GM21423 (cell line): ENCODE measurements around the gene RBBP8NL.
A peak's percentile ranks its signal among the peaks of the same experiment; 100 is the strongest.

Experiments used
- ATAC-seq: cut with Tn5 transposase; IDR thresholded peaks from one replicate; pipeline ENCODE4 v1.9.1; 2021; ENCODE audit warnings: mild to moderate bottlenecking, moderate library complexity; ENCODE audit not compliant: unreplicated experiment

Gene RBBP8NL

GRCh38 chr20:62393830-62394229 lies 33.5 kb downstream of the RBBP8NL start:
- ATAC-seq = no peak

- ATAC-seq = no peak
Measured at GRCh38 chr20:62393335-62393665, 34.0 kb downstream of the RBBP8NL start.

DNA sequence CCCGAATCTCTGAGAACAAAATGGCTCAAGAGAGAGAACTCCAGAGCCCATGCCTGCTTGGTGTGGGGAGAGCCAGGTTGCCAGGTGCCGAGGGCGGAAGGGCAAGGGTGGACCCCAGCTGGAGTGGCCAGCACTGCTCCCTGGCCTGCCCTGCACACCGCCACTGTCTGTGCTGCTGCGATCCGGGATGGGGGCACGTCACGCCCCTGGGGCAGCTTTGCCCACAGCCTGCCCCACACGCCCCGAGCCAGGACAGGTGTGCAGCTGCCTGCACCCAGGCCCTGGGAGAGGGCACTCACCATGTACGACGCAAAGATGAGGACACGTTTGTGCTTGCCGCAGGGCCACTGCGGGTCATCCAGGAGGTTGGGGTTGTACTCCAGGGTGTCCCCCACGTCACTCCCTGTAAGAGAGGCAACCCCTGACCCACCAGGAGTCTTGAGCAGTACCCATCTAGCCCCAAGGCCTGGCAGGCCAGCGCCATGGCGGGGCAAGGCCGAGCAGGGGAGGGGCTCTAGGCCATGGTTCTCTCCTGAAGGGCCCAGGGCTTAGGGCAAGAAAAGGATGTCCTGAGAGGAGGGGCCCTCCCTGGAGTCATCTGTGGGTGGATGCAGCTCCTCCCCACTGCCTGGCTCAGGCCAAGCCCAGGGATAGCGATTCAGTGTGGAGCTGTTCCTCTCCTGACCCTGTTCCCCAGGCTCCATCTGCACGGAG lies 34.6 kb downstream of the RBBP8NL start:
- ATAC-seq = no peak

DNA sequence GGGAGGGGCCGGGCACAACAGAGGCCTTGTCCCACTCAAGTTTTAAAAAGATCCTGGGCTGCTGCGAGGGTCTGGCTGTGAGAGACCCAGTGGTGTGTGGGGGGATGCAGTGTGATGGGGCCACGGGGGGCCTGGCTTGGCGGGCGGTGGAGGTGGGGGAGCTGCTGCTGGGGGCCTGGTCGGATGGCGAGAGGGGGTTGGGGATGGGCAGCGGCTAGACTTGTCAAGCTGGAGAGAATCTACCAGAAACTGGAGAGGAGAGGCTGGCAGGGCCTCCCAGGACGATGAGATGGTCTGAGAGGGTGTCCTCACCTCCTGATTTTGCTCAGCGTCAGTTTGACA lies 35.3 kb downstream of the RBBP8NL start:
- ATAC-seq = no peak

DNA sequence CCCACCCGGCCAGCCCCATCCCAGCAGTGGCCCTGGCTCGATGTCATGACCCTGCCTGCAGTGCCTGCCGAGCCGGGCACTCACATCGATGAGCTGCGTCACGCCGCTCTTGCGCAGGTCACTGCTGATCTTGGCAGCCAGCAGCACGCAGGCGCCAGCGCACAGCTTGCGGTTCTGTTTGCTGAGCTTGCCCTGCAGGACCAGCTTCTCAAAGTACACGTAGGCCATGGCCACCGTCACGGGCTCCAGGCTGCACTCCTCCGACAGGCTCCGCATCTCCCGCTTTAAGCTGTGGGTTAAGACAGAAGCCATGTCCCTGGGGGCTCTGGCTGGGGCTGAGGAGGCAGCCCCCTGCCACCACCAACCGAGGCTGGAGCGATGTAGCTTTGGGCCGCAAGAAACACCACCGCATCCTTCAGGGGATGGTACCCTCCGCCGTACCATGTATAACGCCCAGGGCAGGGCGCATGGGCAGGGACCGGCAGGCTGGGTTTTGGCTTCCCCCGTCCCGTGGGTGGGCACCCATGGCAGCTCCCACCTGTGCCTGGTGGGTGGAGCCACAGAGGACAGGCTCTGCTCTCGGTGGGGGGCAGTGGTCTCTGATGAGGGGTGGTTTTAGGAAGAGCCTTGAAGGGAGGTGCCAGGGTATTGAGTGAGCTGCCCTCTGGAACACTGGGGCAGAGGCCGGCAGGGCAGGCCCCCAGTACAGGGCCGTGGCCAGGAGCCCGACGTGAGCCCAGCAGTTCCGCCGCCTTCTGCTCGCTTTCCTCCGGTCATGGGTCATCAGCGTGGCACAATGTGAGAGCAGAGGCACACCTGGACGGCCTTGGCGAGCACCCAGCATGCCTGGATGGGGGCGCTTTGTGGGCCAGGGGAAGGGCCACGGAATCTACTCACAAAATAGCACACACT lies 35.9 kb downstream of the RBBP8NL start:
- ATAC-seq = no peak

- no peak for ATAC-seq
Measured at GRCh38 chr20:62390317-62391164, 36.8 kb downstream of the RBBP8NL start.

- no peak for ATAC-seq
Measured at GRCh38 chr20:62389601-62390087, 37.7 kb downstream of the RBBP8NL start.

DNA sequence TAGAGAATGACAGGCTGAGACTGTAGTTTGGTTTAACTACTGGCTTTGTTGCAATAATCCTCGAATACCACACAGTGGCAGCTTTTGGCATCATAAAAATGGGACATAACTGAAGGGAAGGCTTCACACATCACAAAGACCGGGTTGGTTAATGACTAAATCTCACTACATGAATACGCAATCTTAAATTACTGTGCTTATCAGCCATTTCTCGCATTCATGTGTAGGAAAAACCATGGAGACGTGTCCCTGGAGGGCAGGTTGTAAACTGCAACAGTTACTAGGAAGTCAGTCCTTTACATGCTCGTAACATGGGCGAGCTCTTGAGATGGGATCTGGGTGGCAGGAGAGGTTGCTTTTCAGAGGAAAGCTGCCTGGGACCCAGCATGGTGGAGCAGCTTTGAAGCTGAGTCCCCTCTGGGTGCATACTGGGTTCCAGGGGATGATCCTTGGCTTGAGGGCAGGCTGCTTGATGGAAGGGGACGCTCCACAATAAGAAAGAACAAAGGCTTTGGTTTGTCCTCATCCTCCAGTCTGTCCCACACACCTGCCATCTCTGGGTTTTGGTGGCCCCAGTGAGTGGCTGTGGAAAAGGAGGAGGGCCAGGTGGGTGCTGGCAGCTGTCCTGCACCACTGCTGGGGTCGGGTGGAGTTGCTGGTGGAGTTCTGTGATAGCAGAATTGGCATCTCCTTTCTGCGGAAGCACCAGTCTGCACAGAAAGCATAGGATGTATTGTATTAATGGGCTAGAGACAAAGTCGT lies 38.3 kb downstream of the RBBP8NL start:
- ATAC-seq = no peak

GRCh38 chr20:62387933-62388635 lies 39.3 kb downstream of the RBBP8NL start:
- ATAC-seq = no peak

- ATAC-seq = no peak
Measured at GRCh38 chr20:62387219-62387913, 40.0 kb downstream of the RBBP8NL start.

- peak; percentile 86 for ATAC-seq
Measured at GRCh38 chr20:62386383-62387218, 40.7 kb downstream of the RBBP8NL start, which contains the start of gene RPS21. Gene RPS21 (plus strand): TSS chr20:62387103. CDS start chr20:62387339, 236 bp downstream.

- peak; percentile 54 for ATAC-seq
Measured at GRCh38 chr20:62382306-62383198, 44.8 kb downstream of the RBBP8NL start.

DNA sequence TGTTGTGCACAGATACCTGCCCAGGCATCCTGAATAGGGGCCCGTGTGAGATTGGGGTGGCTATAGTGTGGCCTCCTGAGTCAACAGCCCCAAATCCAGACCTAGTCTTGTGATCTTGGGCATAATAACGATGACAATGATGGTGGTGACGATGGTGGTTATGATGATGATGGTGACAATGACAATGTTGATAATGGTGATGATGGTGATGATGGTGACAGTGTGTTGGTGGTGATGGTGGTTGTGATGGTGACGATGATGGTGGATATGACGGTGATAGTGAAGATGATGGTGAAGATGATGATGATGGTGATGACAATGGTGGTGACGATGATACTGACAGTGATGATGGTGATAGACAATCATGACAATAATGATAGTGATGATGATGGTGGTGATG lies 45.5 kb downstream of the RBBP8NL start:
- no peak for ATAC-seq

DNA sequence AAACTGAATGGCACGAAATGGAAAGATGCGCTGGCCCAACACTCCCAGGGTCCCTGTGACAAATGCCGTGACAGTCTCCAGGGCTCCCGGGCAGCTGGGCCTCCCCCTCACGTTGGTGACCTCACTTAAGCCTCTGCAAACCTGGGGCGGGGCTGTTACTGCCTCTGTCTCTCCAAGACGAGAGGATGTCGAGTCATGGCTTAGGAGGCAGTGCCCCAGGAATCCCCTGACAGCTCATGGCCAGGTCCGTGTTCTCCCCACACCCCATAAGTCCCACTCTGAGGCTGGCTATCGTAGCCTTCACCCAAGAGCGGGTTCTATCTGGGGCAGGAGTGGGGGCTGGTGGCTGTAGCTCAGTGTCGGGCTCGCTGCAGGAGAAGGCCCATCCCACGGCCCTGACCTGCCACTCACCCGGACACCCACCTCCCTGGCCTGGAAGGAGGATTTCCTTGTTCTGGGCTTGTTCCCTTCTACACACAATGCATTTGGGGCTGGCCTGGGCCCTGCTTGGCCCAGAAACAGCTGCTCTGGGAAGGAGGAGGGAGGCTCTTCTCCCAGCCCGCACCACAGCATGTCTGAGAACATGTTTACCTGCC lies 46.0 kb downstream of the RBBP8NL start:
- ATAC-seq = no peak

- no peak for ATAC-seq
Measured at GRCh38 chr20:62378215-62378614, 49.1 kb downstream of the RBBP8NL start.

- ATAC-seq = no peak
Measured at GRCh38 chr20:62377615-62378178, 49.6 kb downstream of the RBBP8NL start.

GRCh38 chr20:62377064-62377461 lies 50.3 kb downstream of the RBBP8NL start:
- no peak for ATAC-seq
